Astrocyte (in vitro differentiated cells and primary cell): Measurements from ENCODE around the gene IL10RB.

Experiments
- EZH2 ChIP-seq: IDR thresholded peaks from 2 replicates; pipeline ENCODE4 v1.6.1; 2012; ENCODE audit warnings: mild to moderate bottlenecking, low read length, inconsistent platforms; ENCODE audit not compliant: insufficient read depth
- TF ChIP-seq, protein P1 (sequence below): IDR thresholded peaks from 2 replicates; pipeline ENCODE4 v1.5.1; 2011; ENCODE audit warnings: low read depth, mild to moderate bottlenecking, inconsistent platforms, low read length, moderate library complexity; ENCODE audit not compliant: insufficient read depth

DNA sequence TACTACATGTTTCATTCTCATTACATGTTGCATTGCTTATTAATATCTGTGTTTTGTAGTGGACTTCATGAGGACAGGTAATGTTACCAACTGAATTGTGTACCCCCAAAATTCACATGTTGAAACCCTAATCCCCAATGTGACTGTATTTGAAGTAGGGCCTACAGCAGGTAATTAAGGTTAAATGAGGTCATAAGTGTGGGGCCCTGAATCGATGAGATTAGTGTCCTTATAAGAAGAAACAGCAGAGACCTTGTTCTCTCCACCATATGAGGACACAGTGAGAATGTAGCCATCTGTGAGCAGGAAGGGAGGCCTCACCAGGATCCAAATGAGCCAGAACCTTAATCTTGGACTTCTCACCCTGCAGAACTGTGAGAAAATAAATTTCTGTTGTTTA, 43.6 kb downstream of the IL10RB start:
- TF ChIP-seq, protein P1, sequence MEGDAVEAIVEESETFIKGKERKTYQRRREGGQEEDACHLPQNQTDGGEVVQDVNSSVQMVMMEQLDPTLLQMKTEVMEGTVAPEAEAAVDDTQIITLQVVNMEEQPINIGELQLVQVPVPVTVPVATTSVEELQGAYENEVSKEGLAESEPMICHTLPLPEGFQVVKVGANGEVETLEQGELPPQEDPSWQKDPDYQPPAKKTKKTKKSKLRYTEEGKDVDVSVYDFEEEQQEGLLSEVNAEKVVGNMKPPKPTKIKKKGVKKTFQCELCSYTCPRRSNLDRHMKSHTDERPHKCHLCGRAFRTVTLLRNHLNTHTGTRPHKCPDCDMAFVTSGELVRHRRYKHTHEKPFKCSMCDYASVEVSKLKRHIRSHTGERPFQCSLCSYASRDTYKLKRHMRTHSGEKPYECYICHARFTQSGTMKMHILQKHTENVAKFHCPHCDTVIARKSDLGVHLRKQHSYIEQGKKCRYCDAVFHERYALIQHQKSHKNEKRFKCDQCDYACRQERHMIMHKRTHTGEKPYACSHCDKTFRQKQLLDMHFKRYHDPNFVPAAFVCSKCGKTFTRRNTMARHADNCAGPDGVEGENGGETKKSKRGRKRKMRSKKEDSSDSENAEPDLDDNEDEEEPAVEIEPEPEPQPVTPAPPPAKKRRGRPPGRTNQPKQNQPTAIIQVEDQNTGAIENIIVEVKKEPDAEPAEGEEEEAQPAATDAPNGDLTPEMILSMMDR: no peak
- no peak for TF ChIP-seq EZH2
